ENCODE measurements around the gene CDC27. TPM values are rescaled to one million over a fixed set of nuclear protein-coding genes. Genes with fewer than 3 reads are reported as not detected.

The CDC27 gene
- total RNA-seq, 4 donors from 2014 or later: 37.5 to 63.9 (median 40.6) TPM

DNA sequence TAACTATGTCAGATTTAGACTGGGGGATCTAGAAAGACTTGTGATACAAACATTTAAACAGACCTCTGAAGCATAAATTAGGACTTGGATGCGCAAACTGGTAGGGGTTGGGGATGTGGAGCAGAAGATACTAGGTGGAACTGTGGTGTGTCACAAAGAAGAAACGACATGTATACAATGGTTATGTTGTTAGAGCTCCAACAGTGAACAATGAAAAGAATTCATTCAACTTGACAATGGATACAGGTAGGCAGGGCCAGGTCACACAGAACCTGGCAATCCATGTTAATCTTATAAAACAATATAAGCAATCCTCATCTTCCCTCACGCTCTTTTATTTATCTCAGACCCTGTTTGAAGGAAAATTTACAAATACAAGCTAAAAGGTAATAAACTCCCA lies 102.0 kb downstream of the CDC27 start:
- in situ Hi-C loops (cut with MboI; ENCODE audit: low pct_ligation_motif_present in 1 of 4, low pct_unique_long_range_greater_than_20kb in 1 of 4, low sequenced_read_pairs in 3 of 4): no loop called here
- Histone ChIP-seq H3K36me3 (no peaks in the 10 kb centered on the region), H3K4me1 (peaks cover 0 to 10% (median 0%) of the 10 kb centered on the region in 4 donors), H3K27ac (no peak overlapping the region), H3K27me3 (no peaks in the 10 kb centered on the region), H3K4me3 (no peak overlapping the region), H3K9me3 (no peaks in the 10 kb centered on the region)
- no peak for TF ChIP-seq POLR2AphosphoS5 (IDR thresholded peaks at IDR 0.05)
- no peak for TF ChIP-seq EP300 (IDR thresholded peaks at IDR 0.05; ENCODE audit: low read depth)
- TF ChIP-seq, protein P1, sequence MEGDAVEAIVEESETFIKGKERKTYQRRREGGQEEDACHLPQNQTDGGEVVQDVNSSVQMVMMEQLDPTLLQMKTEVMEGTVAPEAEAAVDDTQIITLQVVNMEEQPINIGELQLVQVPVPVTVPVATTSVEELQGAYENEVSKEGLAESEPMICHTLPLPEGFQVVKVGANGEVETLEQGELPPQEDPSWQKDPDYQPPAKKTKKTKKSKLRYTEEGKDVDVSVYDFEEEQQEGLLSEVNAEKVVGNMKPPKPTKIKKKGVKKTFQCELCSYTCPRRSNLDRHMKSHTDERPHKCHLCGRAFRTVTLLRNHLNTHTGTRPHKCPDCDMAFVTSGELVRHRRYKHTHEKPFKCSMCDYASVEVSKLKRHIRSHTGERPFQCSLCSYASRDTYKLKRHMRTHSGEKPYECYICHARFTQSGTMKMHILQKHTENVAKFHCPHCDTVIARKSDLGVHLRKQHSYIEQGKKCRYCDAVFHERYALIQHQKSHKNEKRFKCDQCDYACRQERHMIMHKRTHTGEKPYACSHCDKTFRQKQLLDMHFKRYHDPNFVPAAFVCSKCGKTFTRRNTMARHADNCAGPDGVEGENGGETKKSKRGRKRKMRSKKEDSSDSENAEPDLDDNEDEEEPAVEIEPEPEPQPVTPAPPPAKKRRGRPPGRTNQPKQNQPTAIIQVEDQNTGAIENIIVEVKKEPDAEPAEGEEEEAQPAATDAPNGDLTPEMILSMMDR (IDR thresholded peaks at IDR 0.05): no peak
- no peak for TF ChIP-seq POLR2A (IDR thresholded peaks at IDR 0.05)
- no peak for DNase-seq
- 71 to 72% methylated on average over 3 of the region's 3 CpGs for WGBS, 2 donors (ENCODE audit: low coverage in 1 of 2)
- intact Hi-C loops (cut with DNase I; ENCODE audit: low total_unique reads): no loop called here

DNA sequence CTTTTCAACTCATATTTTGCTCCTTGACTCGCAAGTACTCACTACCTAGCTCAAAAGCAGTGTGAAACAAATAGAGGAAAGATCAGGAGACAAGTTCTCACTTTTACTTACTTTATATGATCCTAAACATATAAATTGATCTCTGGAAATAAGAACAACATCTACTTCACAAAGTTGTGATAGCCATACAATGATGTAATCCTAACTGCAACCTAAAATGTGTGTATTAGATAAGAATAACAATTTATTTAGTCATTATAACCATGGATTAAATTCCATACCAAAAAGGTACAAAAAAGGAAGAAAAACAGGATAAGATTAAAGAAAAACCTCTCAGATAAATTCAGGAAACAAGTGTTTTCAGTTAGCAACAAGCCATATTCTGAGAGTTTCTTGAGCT lies 103.4 kb downstream of the CDC27 start:
- Histone ChIP-seq H3K9me3 (no peaks in the 10 kb centered on the region), H3K27ac (no peak overlapping the region), H3K36me3 (peaks cover 0 to 3% (median 0%) of the 10 kb centered on the region in 4 donors), H3K4me3 (no peak overlapping the region), H3K27me3 (no peaks in the 10 kb centered on the region), H3K4me1 (peaks cover 0 to 10% (median 0%) of the 10 kb centered on the region in 4 donors)
- intact Hi-C loops (cut with DNase I; ENCODE audit: low total_unique reads): no loop called here
- 91 to 94% methylated on average over 1 of the region's 1 CpG for WGBS, 2 donors (ENCODE audit: low coverage in 1 of 2)
- TF ChIP-seq POLR2AphosphoS5 (IDR thresholded peaks at IDR 0.05): no peak
- TF ChIP-seq, protein P1 (IDR thresholded peaks at IDR 0.05): no peak
- TF ChIP-seq EP300 (IDR thresholded peaks at IDR 0.05; ENCODE audit: low read depth): no peak
- TF ChIP-seq POLR2A (IDR thresholded peaks at IDR 0.05): no peak
- no peak for DNase-seq
- in situ Hi-C loops (cut with MboI; ENCODE audit: low pct_ligation_motif_present in 1 of 4, low pct_unique_long_range_greater_than_20kb in 1 of 4, low sequenced_read_pairs in 3 of 4): no loop called here

DNA sequence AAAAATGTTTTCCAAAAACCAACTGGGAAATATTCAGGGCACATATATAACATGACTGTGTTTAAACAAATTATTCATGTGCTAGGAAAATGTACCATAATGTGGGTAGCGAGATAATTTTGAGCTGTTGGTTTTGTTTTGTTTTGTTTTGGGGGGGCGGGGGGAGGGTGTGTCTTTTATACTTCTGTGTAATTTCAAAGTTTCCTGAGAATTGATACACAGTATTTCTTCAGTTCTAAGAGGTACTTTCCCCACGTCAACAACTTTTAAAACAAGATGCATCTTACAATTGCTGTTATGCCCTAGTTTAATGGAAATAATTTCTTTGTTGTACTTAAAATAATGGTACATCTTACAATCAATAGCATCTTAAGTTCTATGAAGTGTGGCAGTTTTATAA lies 110.3 kb downstream of the CDC27 start:
- 87 to 90% methylated on average over 3 of the region's 3 CpGs for WGBS, 2 donors (ENCODE audit: low coverage in 1 of 2)

DNA sequence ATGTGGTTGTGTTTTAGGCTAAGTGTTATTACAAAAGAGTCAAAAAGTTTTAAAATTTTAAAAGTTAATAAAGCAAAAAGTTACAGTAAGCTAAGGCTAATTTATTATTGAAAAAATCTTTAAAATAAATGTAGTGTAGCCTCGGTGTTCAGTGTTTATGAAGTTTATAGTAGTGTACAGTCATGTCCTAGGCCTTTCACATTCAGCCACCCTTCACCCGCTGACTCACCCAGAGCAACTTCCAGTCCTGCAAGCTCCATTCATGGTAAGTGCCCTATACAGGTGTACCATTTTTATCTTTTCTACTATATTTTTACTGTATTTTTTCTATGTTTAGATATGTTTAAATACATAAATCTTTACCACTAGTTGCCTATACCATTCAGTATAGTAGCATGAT lies 111.5 kb downstream of the CDC27 start:
- TF ChIP-seq, protein P1 (IDR thresholded peaks at IDR 0.05): no peak
- TF ChIP-seq EP300 (IDR thresholded peaks at IDR 0.05; ENCODE audit: low read depth) (no peak), POLR2AphosphoS5 (IDR thresholded peaks at IDR 0.05) (no peak), POLR2A (IDR thresholded peaks at IDR 0.05) (no peak)
- 68 to 85% methylated on average over 2 of the region's 2 CpGs for WGBS, 2 donors (ENCODE audit: low coverage in 1 of 2)
- intact Hi-C loops (cut with DNase I; ENCODE audit: low total_unique reads): loop anchor here (10.0 kb wide), 1 partner anchor 293 kb away; no protein-coding TSS in a partner anchor
- Histone ChIP-seq H3K4me1 (peaks cover 0 to 5% (median 0%) of the 10 kb centered on the region in 4 donors), H3K4me3 (no peak overlapping the region), H3K9me3 (no peaks in the 10 kb centered on the region), H3K27ac (no peak overlapping the region), H3K27me3 (no peaks in the 10 kb centered on the region), H3K36me3 (peaks cover 0 to 4% (median 0%) of the 10 kb centered on the region in 4 donors)
- DNase-seq: no peak
- in situ Hi-C loops (cut with MboI; ENCODE audit: low pct_ligation_motif_present in 1 of 4, low pct_unique_long_range_greater_than_20kb in 1 of 4, low sequenced_read_pairs in 3 of 4): no loop called here

More for the DNA sequence above, 110.3 kb downstream of the CDC27 start:
- H3K4me1 ChIP-seq: no peaks in the 10 kb centered on the region
- H3K9me3 ChIP-seq: no peaks in the 10 kb centered on the region
- H3K4me3 ChIP-seq: no peak overlapping the region
- DNase-seq: no peak
- intact Hi-C loops (cut with DNase I; ENCODE audit: low total_unique reads) (loop anchor here (10.0 kb wide), 1 partner anchor 294 kb away; no protein-coding TSS in a partner anchor), in situ Hi-C loops (cut with MboI; ENCODE audit: low pct_ligation_motif_present in 1 of 4, low pct_unique_long_range_greater_than_20kb in 1 of 4, low sequenced_read_pairs in 3 of 4) (no loop called here)
- TF ChIP-seq POLR2AphosphoS5 (IDR thresholded peaks at IDR 0.05) (no peak), EP300 (IDR thresholded peaks at IDR 0.05; ENCODE audit: low read depth) (no peak), POLR2A (IDR thresholded peaks at IDR 0.05) (no peak)
- TF ChIP-seq, protein P1 (IDR thresholded peaks at IDR 0.05): no peak
- H3K27ac ChIP-seq: no peak overlapping the region
- H3K36me3 ChIP-seq: peaks cover 0 to 4% (median 0%) of the 10 kb centered on the region in 4 donors
- H3K27me3 ChIP-seq: no peaks in the 10 kb centered on the region

Measured in transverse colon (tissue), 4 donors.